Tibial nerve (tissue), 4 donors: ENCODE results near the gene FNIP2. TPM values are rescaled to one million over a fixed set of nuclear protein-coding genes. Genes with fewer than 3 reads are reported as not detected.

Experiments used
- DNase-seq, 2 donors: peaks; one replicate each; pipeline ENCODE4 v3.0.0-alpha.2; 2019; ENCODE audit warnings: low spot score in 2 of 2
- H3K27ac ChIP-seq, 4 donors: fragments of 200-600 bp; sonication (generic) in 3 of 4; one replicate each; pipeline ENCODE4 v1.5.1; 2017 to 2019; ENCODE audit warnings: mild to moderate bottlenecking in 1 of 4
- H3K27me3 ChIP-seq, 2 donors: fragments of 200-600 bp; sonication (generic) in 1 of 2; one replicate each; pipeline versions ENCODE4 v1.5.1 to v1.6.0; 2017 to 2019
- H3K36me3 ChIP-seq, 3 donors: fragments of 200-600 bp; sonication (generic); one replicate each; pipeline ENCODE4 v1.5.1; 2018 to 2019
- H3K4me1 ChIP-seq, 4 donors: fragments of 200-600 bp; sonication (generic) in 3 of 4; one replicate each; pipeline ENCODE4 v1.5.1; 2017 to 2019
- H3K4me3 ChIP-seq, 4 donors: fragments of 200-600 bp; sonication (generic) in 3 of 4; one replicate each; pipeline ENCODE4 v1.5.1; 2017 to 2019; ENCODE audit warnings: mild to moderate bottlenecking in 1 of 4, moderate library complexity in 1 of 4
- H3K9me3 ChIP-seq, 4 donors: fragments of 200-600 bp; sonication (generic) in 3 of 4; one replicate each; pipeline ENCODE4 v1.5.1; 2017 to 2019
- EP300 ChIP-seq, 2 donors: sonication (generic); formaldehyde crosslinking; IDR thresholded peaks; one replicate each; pipeline ENCODE4 v1.6.1; 2017; ENCODE audit warnings: antibody characterized with exemption in 2 of 2, mild to moderate bottlenecking in 1 of 2
- POLR2A ChIP-seq, 2 donors: fragments of 450-650 bp; IDR thresholded peaks; one replicate each; pipeline ENCODE4 v1.6.1; 2017; ENCODE audit warnings: antibody characterized with exemption in 2 of 2, mild to moderate bottlenecking in 2 of 2, moderate library complexity in 2 of 2
- WGBS, 2 donors: methylation state at CpG; one replicate each; pipeline ENCODE4 v1.1.5; 2018; 5-methylcytosine and 5-hydroxymethylcytosine counted together
- total RNA-seq, 4 donors: library from RNA; depleted of rRNA; stranded (reverse); fragments of >200 nt; gene quantifications; one replicate each; pipeline ENCODE4 v1.1.0, GENCODE V29; 2016
- TF ChIP-seq, protein P1 (sequence below), 5 experiments: fragments of 200-600 bp in 3 of 5; fragments of 450-650 bp in 2 of 5; sonication (generic) in 3 of 5; IDR thresholded peaks; one replicate each; pipeline ENCODE4 v1.5.1; 2016 to 2019; ENCODE audit warnings: antibody characterized with exemption in 5 of 5, mild to moderate bottlenecking in 3 of 5, moderate library complexity in 2 of 5

Gene FNIP2
- total RNA-seq, 4 donors from 2014 or later = 61.5 to 74.3 (median 69.3) TPM

DNA sequence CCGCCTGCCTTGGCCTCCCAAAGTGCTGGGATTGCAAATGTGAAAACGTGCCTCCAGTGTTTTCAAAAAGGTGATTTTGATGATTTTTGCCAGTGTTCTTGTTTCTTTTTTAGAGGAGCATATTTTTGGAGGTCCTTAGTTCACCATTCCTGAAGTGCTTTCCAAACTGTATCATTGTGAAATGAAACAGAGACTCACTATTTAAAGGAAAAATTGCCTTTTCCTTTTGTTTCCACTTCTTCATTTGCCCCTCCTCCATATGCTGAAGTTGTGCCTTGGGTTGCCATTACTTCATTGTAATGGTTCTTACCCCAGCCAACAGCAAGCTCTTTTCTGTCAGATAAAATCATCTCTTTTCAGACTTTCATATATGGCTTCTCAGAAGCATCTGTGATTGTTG lies 164.4 kb downstream of the FNIP2 start:
- no peak for TF ChIP-seq POLR2A (IDR thresholded peaks at IDR 0.05)
- TF ChIP-seq, protein P1, sequence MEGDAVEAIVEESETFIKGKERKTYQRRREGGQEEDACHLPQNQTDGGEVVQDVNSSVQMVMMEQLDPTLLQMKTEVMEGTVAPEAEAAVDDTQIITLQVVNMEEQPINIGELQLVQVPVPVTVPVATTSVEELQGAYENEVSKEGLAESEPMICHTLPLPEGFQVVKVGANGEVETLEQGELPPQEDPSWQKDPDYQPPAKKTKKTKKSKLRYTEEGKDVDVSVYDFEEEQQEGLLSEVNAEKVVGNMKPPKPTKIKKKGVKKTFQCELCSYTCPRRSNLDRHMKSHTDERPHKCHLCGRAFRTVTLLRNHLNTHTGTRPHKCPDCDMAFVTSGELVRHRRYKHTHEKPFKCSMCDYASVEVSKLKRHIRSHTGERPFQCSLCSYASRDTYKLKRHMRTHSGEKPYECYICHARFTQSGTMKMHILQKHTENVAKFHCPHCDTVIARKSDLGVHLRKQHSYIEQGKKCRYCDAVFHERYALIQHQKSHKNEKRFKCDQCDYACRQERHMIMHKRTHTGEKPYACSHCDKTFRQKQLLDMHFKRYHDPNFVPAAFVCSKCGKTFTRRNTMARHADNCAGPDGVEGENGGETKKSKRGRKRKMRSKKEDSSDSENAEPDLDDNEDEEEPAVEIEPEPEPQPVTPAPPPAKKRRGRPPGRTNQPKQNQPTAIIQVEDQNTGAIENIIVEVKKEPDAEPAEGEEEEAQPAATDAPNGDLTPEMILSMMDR (IDR thresholded peaks at IDR 0.05) = no peak
- TF ChIP-seq EP300 (IDR thresholded peaks at IDR 0.05) = no peak
- Histone ChIP-seq H3K36me3 (no peaks in the 10 kb centered on the region), H3K4me3 (no peak overlapping the region), H3K4me1 (peaks cover 0 to 15% (median 5%) of the 10 kb centered on the region in 4 donors), H3K27me3 (no peaks in the 10 kb centered on the region), H3K9me3 (peaks cover 0 to 9% (median 0%) of the 10 kb centered on the region in 4 donors), H3K27ac (peak overlapping the region in 1 of 4 donors; percentile 2)
- WGBS, 2 donors = 24 to 33% methylated on average over 2 of the region's 2 CpGs
- DNase-seq = no peak

DNA sequence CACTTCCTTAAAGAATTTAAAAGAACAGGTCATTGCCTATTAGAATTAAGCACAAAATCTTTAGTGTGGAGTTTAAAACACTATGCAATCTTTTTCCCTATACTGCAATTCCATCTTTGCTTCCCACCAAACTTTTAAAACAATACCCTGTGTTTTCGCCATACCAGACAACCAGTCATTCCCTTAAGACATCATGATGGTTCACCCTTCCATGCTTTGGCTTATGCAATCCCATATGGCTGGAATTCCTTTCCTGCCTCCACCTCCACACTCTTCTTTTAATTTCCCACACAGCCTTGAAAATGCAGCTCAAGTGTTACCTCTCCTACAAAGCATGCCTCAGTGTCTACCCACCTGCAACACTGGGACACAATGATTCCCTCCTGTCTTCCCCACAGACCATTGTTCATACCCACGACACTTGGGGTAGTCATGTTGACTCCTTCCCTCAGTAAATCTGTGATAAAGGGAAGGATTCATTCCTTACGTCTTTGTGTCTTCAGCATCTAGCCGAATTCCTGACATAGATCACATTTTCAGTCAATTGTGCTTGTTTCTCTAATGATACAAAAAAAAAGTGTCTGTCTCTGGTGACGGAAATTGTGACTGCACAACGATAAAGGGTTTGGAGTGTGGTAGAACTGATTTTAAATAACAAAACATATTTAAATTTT lies 166.3 kb downstream of the FNIP2 start:
- H3K36me3 ChIP-seq = no peaks in the 10 kb centered on the region
- H3K27ac ChIP-seq = peak overlapping the region in 2 of 4 donors; percentile 71 to 86
- 69% methylated on average over 6 of the region's 6 CpGs for whole genome bisulfite sequencing, 2 donors
- no peak for DNase-seq
- H3K4me1 ChIP-seq = peaks cover 0 to 15% (median 5%) of the 10 kb centered on the region in 4 donors
- TF ChIP-seq POLR2A (IDR thresholded peaks at IDR 0.05) (no peak), EP300 (IDR thresholded peaks at IDR 0.05) (no peak)
- TF ChIP-seq, protein P1 (IDR thresholded peaks at IDR 0.05) = no peak
- no peaks in the 10 kb centered on the region for H3K9me3 ChIP-seq
- H3K27me3 ChIP-seq = no peaks in the 10 kb centered on the region
- H3K4me3 ChIP-seq = no peak overlapping the region

DNA sequence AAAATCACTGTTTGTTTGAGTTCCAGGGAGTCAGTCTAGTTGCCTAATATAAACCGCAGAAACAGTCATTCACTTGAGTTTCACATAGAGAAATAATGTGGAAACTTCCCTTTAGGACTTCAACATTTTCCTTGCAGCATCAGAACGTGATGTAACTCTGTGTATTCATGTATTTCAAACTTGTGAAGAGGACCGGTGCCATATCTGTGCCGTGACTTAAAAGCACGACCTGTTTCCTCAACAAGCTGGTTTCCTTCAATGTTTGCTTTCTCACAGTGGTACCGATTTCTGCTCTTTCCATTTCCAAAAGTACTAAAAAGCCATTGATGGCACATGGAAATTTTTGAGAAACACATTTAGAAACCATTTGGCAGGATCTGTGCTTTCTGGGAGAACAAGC lies 167.4 kb downstream of the FNIP2 start:
- TF ChIP-seq POLR2A (IDR thresholded peaks at IDR 0.05) (no peak), EP300 (IDR thresholded peaks at IDR 0.05) (peak in 1 of 2 donors; percentile 76)
- Histone ChIP-seq H3K27ac (peak overlapping the region in 3 of 4 donors; percentile 9 to 86 (median 71)), H3K4me3 (no peak overlapping the region), H3K27me3 (no peaks in the 10 kb centered on the region), H3K4me1 (peaks cover 0 to 15% (median 5%) of the 10 kb centered on the region in 4 donors), H3K9me3 (no peaks in the 10 kb centered on the region), H3K36me3 (no peaks in the 10 kb centered on the region)
- peak; percentile 16 to 43 for DNase-seq
- 52 to 64% methylated on average over 6 of the region's 6 CpGs for WGBS, 2 donors

DNA sequence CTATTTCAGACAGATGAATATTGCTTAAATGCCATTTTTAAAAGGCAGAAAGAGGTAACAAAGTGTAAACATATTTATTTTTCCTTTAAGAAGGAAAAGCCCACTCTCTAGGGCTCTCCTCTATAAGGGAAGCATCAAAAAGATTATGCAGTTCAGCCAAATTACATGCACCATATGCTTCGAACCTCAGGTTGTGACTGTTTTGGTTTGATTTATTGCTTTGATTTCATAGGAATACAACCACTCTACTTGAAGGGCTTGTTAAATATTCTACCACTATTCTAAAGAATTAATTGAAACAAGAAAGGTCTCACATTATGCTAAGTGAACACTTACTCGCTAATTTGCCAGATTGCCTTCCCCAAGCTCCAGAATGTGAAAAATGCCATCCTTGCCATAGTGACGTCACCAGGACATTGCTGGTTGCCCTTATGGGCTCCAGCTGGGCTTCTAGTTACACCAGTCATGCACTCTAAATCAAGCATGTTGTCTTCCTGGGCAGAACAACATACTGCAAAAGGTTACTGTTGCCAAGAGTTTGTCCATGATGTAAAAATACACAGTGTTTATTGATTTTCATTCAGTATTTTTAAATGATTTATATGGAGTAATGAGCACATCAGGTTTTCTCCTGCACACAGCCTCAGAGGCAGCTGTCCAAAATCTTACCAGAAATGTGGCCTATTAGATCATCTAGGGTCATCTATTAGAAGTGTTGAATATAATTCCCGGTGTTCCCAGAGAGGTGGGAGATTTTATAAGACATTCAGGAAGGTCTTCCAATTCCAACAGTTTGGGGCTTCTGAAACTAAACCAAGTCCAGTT lies 169.6 kb downstream of the FNIP2 start:
- H3K27me3 ChIP-seq = no peaks in the 10 kb centered on the region
- TF ChIP-seq EP300 (IDR thresholded peaks at IDR 0.05) (no peak), POLR2A (IDR thresholded peaks at IDR 0.05) (no peak)
- TF ChIP-seq, protein P1 (IDR thresholded peaks at IDR 0.05) = no peak
- no peak overlapping the region for H3K4me3 ChIP-seq
- no peaks in the 10 kb centered on the region for H3K36me3 ChIP-seq
- H3K27ac ChIP-seq = no peak overlapping the region
- H3K9me3 ChIP-seq = no peaks in the 10 kb centered on the region
- no peak for DNase-seq
- peaks cover 0 to 15% (median under 1%) of the 10 kb centered on the region in 4 donors for H3K4me1 ChIP-seq
- WGBS, 2 donors = 65 to 66% methylated on average over 4 of the region's 4 CpGs

DNA sequence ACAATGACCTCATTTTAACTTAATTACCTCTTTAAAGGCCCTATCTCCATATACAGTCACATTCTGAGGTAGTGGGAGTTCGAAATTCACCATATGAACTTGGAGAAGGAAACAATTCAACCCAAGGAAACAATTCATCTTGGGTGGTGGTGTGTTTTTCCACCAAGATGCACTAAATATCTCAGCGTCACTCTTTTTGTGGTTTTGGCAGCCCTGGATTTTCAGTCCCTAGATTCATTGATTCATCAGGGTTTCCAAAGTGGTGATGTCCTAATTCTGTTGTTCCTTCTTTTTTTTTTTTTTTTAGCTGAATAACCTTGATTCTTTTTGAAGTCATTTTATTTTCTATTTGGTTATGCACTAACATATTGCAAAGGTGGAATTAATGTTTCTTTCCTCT lies 171.4 kb downstream of the FNIP2 start:
- peak in 1 of 2 donors; percentile 15 for DNase-seq
- no peaks in the 10 kb centered on the region for H3K36me3 ChIP-seq
- no peak overlapping the region for H3K4me3 ChIP-seq
- no peak overlapping the region for H3K27ac ChIP-seq
- H3K9me3 ChIP-seq = no peaks in the 10 kb centered on the region
- TF ChIP-seq EP300 (IDR thresholded peaks at IDR 0.05) = no peak
- no peak for TF ChIP-seq POLR2A (IDR thresholded peaks at IDR 0.05)
- TF ChIP-seq, protein P1 (IDR thresholded peaks at IDR 0.05) = no peak
- H3K4me1 ChIP-seq = peaks cover 0 to 15% (median 0%) of the 10 kb centered on the region in 4 donors
- no peaks in the 10 kb centered on the region for H3K27me3 ChIP-seq
- WGBS, 2 donors = 68 to 85% methylated on average over 2 of the region's 2 CpGs
